IMR-90 (cell line): Measurements from ENCODE around the gene FAM117B. TPM values are rescaled to one million over a fixed set of nuclear protein-coding genes. Genes with fewer than 3 reads are reported as not detected.

Experiments used
- ATAC-seq: fragments of 200-7000 bp; cut with Tn5 transposase; 2 replicates; pipeline ENCODE4 v1.9.1; 2020; ENCODE audit warnings: low read depth, mild to moderate bottlenecking, moderate library complexity
- BruUV-seq: library from RNA; stranded (reverse); fragments of 400-500 nt; replicated peaks from 2 replicates; lab custom pipeline; 2021; lab: Mats Ljungman, UMichigan
- CTCF ChIA-PET: fragments of 300-600 bp; formaldehyde crosslinking; extraction: SDS; loops from one replicate; lab custom pipeline; 2021; ENCODE audit warnings: antibody characterized with exemption; lab: Yijun Ruan, JAX
- POLR2A ChIA-PET: fragments of 300-600 bp; sonication (Branson Sonifier 250); formaldehyde crosslinking; loops from one replicate; lab custom pipeline; 2022; ENCODE audit warnings: antibody characterized with exemption; ENCODE audit not compliant: unreplicated experiment; lab: Charles Lee
- DNase-seq: peaks from one replicate; pipeline ENCODE4 v3.0.0; 2013
- H2AFZ ChIP-seq: replicated peaks from 2 replicates; pipeline ENCODE3; 2013; ENCODE audit warnings: low read length, mild to moderate bottlenecking; ENCODE audit not compliant: poor library complexity
- H2AK5ac ChIP-seq: 2 replicates; pipeline ENCODE4 v1.6.1; 2013; ENCODE audit warnings: low read depth, low read length, inconsistent platforms
- H2AK9ac ChIP-seq: replicated peaks from 2 replicates; pipeline ENCODE3; 2013; ENCODE audit warnings: mild to moderate bottlenecking, low read depth, low read length, moderate library complexity; ENCODE audit not compliant: poor library complexity
- H2BK120ac ChIP-seq: 2 replicates; pipeline ENCODE4 v1.6.1; 2013; ENCODE audit warnings: low read depth, low read length, inconsistent platforms
- H2BK15ac ChIP-seq: 3 replicates; pipeline ENCODE4 v1.6.1; 2013; ENCODE audit warnings: low read depth, low read length, inconsistent platforms
- H2BK20ac ChIP-seq: 2 replicates; pipeline ENCODE4 v1.6.1; 2013; ENCODE audit warnings: low read depth, mild to moderate bottlenecking, inconsistent platforms, low read length, moderate library complexity
- H2BK5ac ChIP-seq: 2 replicates; pipeline ENCODE4 v1.6.1; 2013; ENCODE audit warnings: mild to moderate bottlenecking, low read depth, low read length, inconsistent platforms; ENCODE audit not compliant: poor library complexity, severe bottlenecking
- H3K14ac ChIP-seq: replicated peaks from 2 replicates; pipeline ENCODE4 v1.6.1; 2013; ENCODE audit warnings: low read depth, low read length, inconsistent platforms
- H3K18ac ChIP-seq: 2 replicates; pipeline ENCODE4 v1.6.1; 2013; ENCODE audit warnings: low read depth, low read length, control low read depth
- H3K23ac ChIP-seq: 2 replicates; pipeline ENCODE4 v1.6.1; 2013; ENCODE audit warnings: low read depth, low read length, inconsistent platforms
- H3K27ac ChIP-seq: 2 replicates; pipeline ENCODE4 v1.5.1; 2013; ENCODE audit warnings: mild to moderate bottlenecking, control low read depth, low read length; ENCODE audit not compliant: insufficient read depth
- H3K27me3 ChIP-seq: 2 replicates; pipeline ENCODE4 v1.6.1; 2013; ENCODE audit warnings: low read length; ENCODE audit not compliant: control insufficient read depth, insufficient read depth
- H3K36me3 ChIP-seq: 2 replicates; pipeline ENCODE4 v1.6.1; 2013; ENCODE audit warnings: low read length, mixed read lengths; ENCODE audit not compliant: control insufficient read depth, insufficient read depth
- H3K4ac ChIP-seq: 2 replicates; pipeline ENCODE4 v1.6.1; 2013; ENCODE audit warnings: low read depth, low read length, inconsistent platforms
- H3K4me1 ChIP-seq: 2 replicates; pipeline ENCODE4 v1.6.1; 2013; ENCODE audit warnings: low read length, mixed read lengths; ENCODE audit not compliant: control insufficient read depth, insufficient read depth
- H3K4me2 ChIP-seq: 2 replicates; pipeline ENCODE4 v1.6.1; 2013; ENCODE audit warnings: low read depth, mild to moderate bottlenecking, control low read depth, low read length, moderate library complexity
- H3K4me3 ChIP-seq: 2 replicates; pipeline ENCODE4 v1.5.1; 2013; ENCODE audit warnings: low read depth, mild to moderate bottlenecking, control low read depth, low read length, moderate library complexity; ENCODE audit not compliant: insufficient read depth
- H3K56ac ChIP-seq: 2 replicates; pipeline ENCODE4 v1.6.1; 2013; ENCODE audit warnings: low read length, inconsistent platforms; ENCODE audit not compliant: insufficient read depth; ENCODE audit errors: extremely low read depth
- H3K79me1 ChIP-seq, 2 experiments: 2 replicates each; pipeline ENCODE4 v1.6.1; 2013; ENCODE audit warnings: low read length in 2 of 2, inconsistent platforms in 1 of 2, low read depth in 1 of 2
- H3K9ac ChIP-seq: 2 replicates; pipeline ENCODE4 v1.6.1; 2013; ENCODE audit warnings: low read depth, low read length, control low read depth
- H3K9me1 ChIP-seq: 2 replicates; pipeline ENCODE4 v1.6.1; 2013; ENCODE audit warnings: low read length, inconsistent platforms; ENCODE audit not compliant: insufficient read depth
- H3K9me3 ChIP-seq: 2 replicates; pipeline ENCODE4 v1.6.1; 2013; ENCODE audit warnings: low read length; ENCODE audit not compliant: control insufficient read depth, insufficient read depth
- H4K20me1 ChIP-seq: 2 replicates; pipeline ENCODE4 v1.6.1; 2013; ENCODE audit warnings: low read length, inconsistent platforms; ENCODE audit not compliant: insufficient read depth
- H4K5ac ChIP-seq: 2 replicates; pipeline ENCODE4 v1.6.1; 2013; ENCODE audit warnings: mild to moderate bottlenecking, low read depth, low read length, control low read depth
- H4K8ac ChIP-seq, 2 experiments: 2 replicates each; pipeline ENCODE4 v1.6.1; 2013; ENCODE audit warnings: low read depth in 2 of 2, low read length in 2 of 2, control low read depth in 1 of 2, inconsistent platforms in 1 of 2
- H4K91ac ChIP-seq: 2 replicates; pipeline ENCODE4 v1.6.1; 2013; ENCODE audit warnings: low read depth, low read length, inconsistent platforms; ENCODE audit not compliant: insufficient read depth
- MXI1 ChIP-seq: IDR thresholded peaks from 2 replicates; pipeline ENCODE4 v1.6.1; 2012; ENCODE audit warnings: low read depth, mild to moderate bottlenecking, low read length, moderate library complexity, borderline replicate concordance
- RAD21 ChIP-seq: IDR thresholded peaks from 2 replicates; pipeline ENCODE4 v1.6.1; 2012; ENCODE audit warnings: low read length, improper control_type of control experiment
- WGBS, 2 experiments: methylation state at CpG; one replicate each; pipeline versions ENCODE4 v1.1.5 to v1.1.7; 2013; ENCODE audit warnings: missing lambda C conversion rate in 2 of 2; ENCODE audit not compliant: insufficient read length in 1 of 2; ENCODE audit errors: extremely low coverage in 2 of 2; 5-methylcytosine and 5-hydroxymethylcytosine counted together
- dilution Hi-C: fragments of 300-500 bp; cut with HindIII; formaldehyde crosslinking; loops from one replicate; pipeline ENCODE4 v1.14.3; 2018; ENCODE audit warnings: low sequenced_read_pairs; ENCODE audit not compliant: unreplicated experiment
- in situ Hi-C: fragments of 300-500 bp; cut with MboI; formaldehyde crosslinking; loops from 3 replicates; pipeline ENCODE4 v1.14.3; 2019; ENCODE audit warnings: low sequenced_read_pairs, inconsistent platforms, mixed read lengths
- intact Hi-C: fragments of 100-400 bp; cut with micrococcal nuclease; formaldehyde crosslinking; loops from 2 replicates; pipeline ENCODE4 v1.10.0; 2022
- polyA plus RNA-seq, 3 experiments: library from polyadenylated mRNA; depleted of rRNA; stranded (reverse); fragments of >200 nt; gene quantifications; 2 replicates each; pipeline ENCODE4 v1.2.3, GENCODE V29; 2012; ENCODE audit warnings: low replicate concordance in 1 of 3
- total RNA-seq: library from RNA; depleted of rRNA; stranded (reverse); fragments of >200 nt; gene quantifications from 2 replicates; pipeline ENCODE4 v1.2.3, GENCODE V29; 2012

The FAM117B gene
- total and polyA plus RNA-seq, 2 of the 4 experiments (the other 2 are of a cell fraction) = 0.54 to 0.79 TPM

GRCh38 chr2:202808754-202809153 is 174.0 kb downstream of the FAM117B start:
- Histone ChIP-seq H4K8ac (no peak overlapping the region), H3K56ac (no peak overlapping the region), H3K36me3 (no peaks in the 10 kb centered on the region), H2AK9ac (no peak overlapping the region), H3K79me1 (no peaks in the 10 kb centered on the region), H4K5ac (no peak overlapping the region), H3K23ac (no peak overlapping the region), H3K18ac (no peak overlapping the region), H4K20me1 (no peaks in the 10 kb centered on the region), H2BK15ac (no peak overlapping the region), H3K4me2 (no peak overlapping the region), H4K91ac (no peak overlapping the region), H3K9ac (no peak overlapping the region), H2AFZ (no peak overlapping the region), H3K9me1 (no peaks in the 10 kb centered on the region; the same call in 1 of the 2 replicates), H3K27ac (no peak overlapping the region), H2BK20ac (no peak overlapping the region), H3K4ac (no peak overlapping the region), H3K4me1 (peaks cover 5% of the 10 kb centered on the region), H3K4me3 (no peak overlapping the region), H2BK120ac (no peak overlapping the region), H2BK5ac (no peak overlapping the region), H3K27me3 (no peaks in the 10 kb centered on the region), H3K14ac (no peak overlapping the region), H2AK5ac (no peak overlapping the region), H3K9me3 (no peaks in the 10 kb centered on the region)
- POLR2A ChIA-PET = no interaction called here
- DNase-seq (no peak), ATAC-seq (no peak)
- no peak for TF ChIP-seq RAD21
- TF ChIP-seq MXI1 = no peak
- in situ Hi-C loops (no loop called here), intact Hi-C loops (no loop called here), dilution Hi-C loops (no loop called here)
- CTCF ChIA-PET = no interaction called here
- WGBS, 2 experiments = no CpG with 5 or more reads among the region's 3 CpGs
- no TSS peak for BruUV-seq
